HG02852 (cell line): ENCODE results near the gene RDH14.

Experiments
- ATAC-seq: cut with Tn5 transposase; IDR thresholded peaks from one replicate; pipeline ENCODE4 v1.9.1; 2021; ENCODE audit warnings: mild to moderate bottlenecking, moderate library complexity; ENCODE audit not compliant: unreplicated experiment

RDH14 gene

GRCh38 chr2:18578033-18578432 lies 17.6 kb upstream of the RDH14 start:
- no peak for ATAC-seq

- ATAC-seq: no peak
These were observed 5.8 kb upstream of the RDH14 start for GRCh38 chr2:18566145-18566769.

GRCh38 chr2:18560797-18561085 lies 288 bp upstream of the RDH14 start:
- peak; percentile 0 for ATAC-seq

- ATAC-seq: no peak
These were observed 872 bp downstream of the RDH14 start for GRCh38 chr2:18559531-18560030.

GRCh38 chr2:18558458-18558857 lies 2.0 kb downstream of the RDH14 start:
- no peak for ATAC-seq

- ATAC-seq: no peak
These were observed 3.3 kb downstream of the RDH14 start for GRCh38 chr2:18557121-18557520.

- no peak for ATAC-seq
These were observed 7.9 kb downstream of the RDH14 start for GRCh38 chr2:18552351-18553077.

- ATAC-seq: no peak
These were observed 8.8 kb downstream of the RDH14 start for GRCh38 chr2:18551623-18552022.

GRCh38 chr2:18551169-18551568 lies 9.3 kb downstream of the RDH14 start:
- no peak for ATAC-seq

GRCh38 chr2:18550433-18550832 lies 10.0 kb downstream of the RDH14 start:
- no peak for ATAC-seq

- ATAC-seq: no peak
These were observed 11.4 kb downstream of the RDH14 start for GRCh38 chr2:18549083-18549482.

GRCh38 chr2:18548621-18549020 lies 11.8 kb downstream of the RDH14 start:
- no peak for ATAC-seq

GRCh38 chr2:18546567-18546966 lies 13.9 kb downstream of the RDH14 start:
- peak; percentile 61 for ATAC-seq

GRCh38 chr2:18545384-18545783 lies 15.1 kb downstream of the RDH14 start:
- ATAC-seq: no peak

GRCh38 chr2:18544171-18544570 lies 16.3 kb downstream of the RDH14 start:
- no peak for ATAC-seq

GRCh38 chr2:18540872-18541271 lies 19.6 kb downstream of the RDH14 start:
- ATAC-seq: no peak

- no peak for ATAC-seq
These were observed 23.8 kb downstream of the RDH14 start for GRCh38 chr2:18536697-18537096.

GRCh38 chr2:18536100-18536499 lies 24.4 kb downstream of the RDH14 start:
- ATAC-seq: no peak

GRCh38 chr2:18531194-18531593 lies 29.3 kb downstream of the RDH14 start:
- no peak for ATAC-seq

GRCh38 chr2:18527822-18528221 lies 32.6 kb downstream of the RDH14 start:
- no peak for ATAC-seq

- ATAC-seq: no peak
These were observed 33.1 kb downstream of the RDH14 start for GRCh38 chr2:18527326-18527725.

GRCh38 chr2:18526429-18526828 lies 34.0 kb downstream of the RDH14 start:
- no peak for ATAC-seq

GRCh38 chr2:18525852-18526251 lies 34.6 kb downstream of the RDH14 start:
- ATAC-seq: no peak
